Activated naive CD8-positive, alpha-beta T cell treated with anti-CD3 and anti-CD28 coated beads, Interleukin-2, amount 50 U/mL, for 16 hours (primary cell): ENCODE results near the gene ARMS2.

Experiments
- DNase-seq: peaks from one replicate; pipeline ENCODE4 v3.0.0-alpha.2; 2020; ENCODE audit warnings: low read depth, low spot score

ARMS2 gene, protein sequence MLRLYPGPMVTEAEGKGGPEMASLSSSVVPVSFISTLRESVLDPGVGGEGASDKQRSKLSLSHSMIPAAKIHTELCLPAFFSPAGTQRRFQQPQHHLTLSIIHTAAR

DNA sequence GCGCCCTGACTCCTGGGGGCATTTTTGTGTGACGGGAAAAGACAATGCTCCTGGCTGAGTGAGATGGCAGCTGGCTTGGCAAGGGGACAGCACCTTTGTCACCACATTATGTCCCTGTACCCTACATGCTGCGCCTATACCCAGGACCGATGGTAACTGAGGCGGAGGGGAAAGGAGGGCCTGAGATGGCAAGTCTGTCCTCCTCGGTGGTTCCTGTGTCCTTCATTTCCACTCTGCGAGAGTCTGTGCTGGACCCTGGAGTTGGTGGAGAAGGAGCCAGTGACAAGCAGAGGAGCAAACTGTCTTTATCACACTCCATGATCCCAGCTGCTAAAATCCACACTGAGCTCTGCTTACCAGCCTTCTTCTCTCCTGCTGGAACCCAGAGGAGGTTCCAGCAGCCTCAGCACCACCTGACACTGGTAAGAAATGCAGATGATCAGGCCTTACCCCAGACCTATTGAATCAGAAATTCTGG is at the start of gene ARMS2:
Gene ARMS2 (plus strand): TSS at position 51 of the 478 bp plus-strand sequence. CDS start 75 bp downstream, at position 126.
- DNase-seq = no peak

DNA sequence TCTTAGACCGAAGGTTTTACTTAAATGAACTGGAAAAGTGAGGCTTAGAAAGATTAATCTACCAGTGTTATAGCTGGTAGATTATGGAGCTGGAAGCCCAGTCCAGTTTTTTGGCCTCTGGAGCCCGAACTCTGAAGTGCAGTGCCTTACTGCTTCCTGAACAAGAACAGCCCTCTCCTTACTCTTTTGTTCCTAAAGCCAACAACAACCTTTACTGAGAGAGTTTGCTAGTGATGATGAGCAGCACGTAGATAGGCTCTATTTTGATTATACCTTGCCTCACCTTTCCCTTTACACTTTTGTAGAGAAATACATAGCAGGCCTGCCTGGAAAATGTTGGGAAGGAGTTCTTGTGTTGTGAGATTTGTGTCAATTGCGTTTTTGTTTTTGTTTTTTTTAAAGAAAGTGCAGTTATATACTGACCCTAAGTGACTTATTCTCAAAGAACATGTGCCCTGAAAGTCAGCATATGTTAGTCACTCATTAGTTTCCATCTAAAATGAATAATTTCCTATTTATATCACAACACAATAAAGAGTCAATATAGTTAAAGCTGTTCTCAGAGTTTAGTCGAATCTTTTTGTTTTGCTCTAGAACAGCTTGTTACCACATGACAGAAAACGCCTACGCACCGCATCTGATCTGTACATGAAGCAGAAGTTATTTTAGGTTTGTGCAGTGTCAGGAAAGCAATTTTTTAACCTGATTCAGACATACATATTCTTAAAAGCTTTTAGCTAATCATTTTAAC is 46.9 kb upstream of the ARMS2 start:
- DNase-seq = no peak

DNA sequence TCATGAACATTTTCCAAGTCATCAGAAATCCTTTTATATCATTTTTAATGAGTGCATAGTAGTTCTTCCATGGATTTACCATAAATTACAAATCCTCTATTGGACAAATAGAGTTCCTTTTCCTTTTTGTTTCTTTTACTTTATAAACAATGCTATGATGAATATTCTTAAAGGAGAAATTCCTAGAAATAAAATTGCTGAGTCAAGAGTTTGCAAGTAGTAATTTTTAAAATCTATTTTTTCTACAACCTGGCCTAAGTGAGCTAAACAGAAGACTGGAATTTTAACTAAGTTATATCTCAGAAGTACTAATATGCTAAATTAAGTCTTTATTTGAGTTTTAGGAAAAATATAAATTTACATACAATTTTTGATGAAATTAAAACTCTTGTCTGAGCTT is 41.1 kb upstream of the ARMS2 start:
- no peak for DNase-seq

DNA sequence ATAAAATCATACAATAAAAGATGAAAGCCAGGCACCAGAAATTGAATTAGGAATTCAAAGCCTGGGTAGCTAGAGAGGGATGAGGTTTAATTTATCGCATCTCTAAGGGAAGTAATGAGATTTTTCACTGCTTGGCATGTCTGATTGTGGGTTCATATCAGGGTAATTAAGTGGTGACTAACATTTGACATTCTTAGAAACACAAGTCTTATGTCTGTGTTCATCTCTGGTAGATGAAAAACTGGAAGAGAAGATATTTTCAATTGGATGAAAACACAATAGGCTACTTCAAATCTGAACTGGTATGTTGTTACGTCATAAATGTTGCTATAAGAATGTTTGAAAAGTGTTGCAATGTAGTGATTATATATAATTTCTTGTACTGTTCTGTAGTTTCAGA is 36.8 kb upstream of the ARMS2 start:
- no peak for DNase-seq

DNA sequence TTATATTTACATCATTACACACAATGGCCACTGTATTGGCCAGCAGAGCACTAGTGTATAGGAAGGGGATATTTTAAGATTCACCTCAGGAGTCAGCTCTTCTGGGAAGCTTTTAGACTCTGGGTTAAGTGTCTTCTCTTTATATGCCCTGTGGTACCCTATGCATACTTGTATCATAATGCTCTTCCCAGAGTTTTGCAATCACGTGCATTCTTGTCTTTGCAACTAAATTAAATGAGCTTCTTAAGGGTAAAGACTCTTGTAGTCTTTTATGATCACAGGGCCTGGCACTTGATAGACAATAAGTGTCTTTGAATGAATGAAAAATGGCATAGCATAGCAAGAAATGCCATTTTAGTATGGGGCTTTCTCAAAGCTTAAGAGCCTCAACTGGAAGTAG is 35.4 kb upstream of the ARMS2 start:
- no peak for DNase-seq

DNA sequence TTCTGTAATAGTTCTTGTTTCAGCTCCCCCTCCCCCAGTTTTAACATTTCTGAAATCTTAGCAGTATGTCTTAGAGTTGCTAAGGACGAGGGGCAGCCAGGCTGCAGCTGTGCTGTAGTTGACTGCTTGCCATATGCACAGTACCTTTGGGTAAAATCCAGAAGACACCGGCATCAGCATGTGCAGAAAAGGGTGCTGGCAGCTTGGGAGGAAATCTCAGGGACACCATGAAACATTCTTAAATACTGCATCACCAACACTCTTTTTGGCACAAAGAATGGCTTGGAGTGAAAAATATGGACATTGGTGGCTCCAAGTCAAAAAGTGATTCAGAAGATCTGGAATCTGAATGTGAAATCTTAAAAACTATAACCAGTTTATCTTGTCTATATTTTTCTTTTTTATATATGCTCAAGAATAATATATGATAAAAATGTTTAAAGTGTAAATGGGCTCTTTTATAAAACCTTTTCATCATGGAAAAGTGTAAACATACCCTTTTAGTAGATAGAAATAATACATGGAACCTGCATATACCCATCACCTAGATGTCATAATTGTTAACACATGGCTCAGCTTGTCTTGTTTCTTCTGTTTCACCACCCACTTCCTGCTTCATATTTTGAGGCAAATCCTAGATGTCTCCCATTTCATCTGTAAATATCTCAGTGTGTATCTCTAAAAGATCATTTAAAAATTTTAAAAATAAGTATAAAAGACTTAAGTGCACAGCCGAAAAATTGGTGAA is 34.4 kb upstream of the ARMS2 start:
- no peak for DNase-seq

DNA sequence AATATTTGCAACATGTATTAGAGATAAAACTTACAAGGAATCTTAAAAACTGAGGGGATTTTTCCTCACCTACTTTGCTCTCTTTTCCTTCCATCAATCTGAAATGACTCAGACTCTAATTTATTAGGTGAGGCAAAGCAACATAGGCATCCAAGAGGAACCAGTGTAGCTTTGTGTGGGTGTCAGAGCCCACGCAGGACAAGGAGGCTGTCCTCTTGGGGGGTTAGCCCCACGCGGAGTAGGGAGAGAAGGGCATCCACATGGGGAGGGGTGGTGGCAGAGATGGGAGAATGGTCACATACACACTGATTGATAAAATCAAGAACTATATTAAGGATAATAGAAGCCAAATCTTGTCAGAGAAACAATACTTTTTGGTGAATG is 33.8 kb upstream of the ARMS2 start:
- no peak for DNase-seq

DNA sequence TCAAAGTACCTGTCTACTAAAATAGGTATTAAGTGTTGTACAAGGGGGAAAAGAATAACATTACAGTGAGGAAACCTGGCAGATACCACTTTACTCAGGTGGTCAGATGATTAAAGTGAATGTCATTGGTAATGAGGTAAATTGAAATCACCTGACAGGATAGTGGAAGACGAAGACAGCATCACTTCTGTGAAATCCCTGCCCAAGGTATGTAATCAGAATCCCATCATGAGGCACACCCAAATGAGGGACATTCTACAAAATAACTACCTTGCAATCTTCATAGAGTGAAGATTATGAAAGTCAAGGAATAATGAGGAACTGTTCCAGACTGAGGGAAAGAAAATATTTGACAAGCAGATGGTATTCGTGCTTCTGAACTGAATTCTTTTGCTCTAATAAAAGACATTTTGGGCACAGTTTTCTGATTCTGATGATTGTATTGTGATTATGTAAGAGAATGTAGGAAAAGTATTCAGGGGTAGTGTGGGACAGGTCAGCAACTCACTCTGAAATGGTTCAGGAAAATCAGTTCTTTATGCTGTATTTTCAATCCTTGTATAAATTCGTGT is 33.3 kb upstream of the ARMS2 start:
- no peak for DNase-seq

DNA sequence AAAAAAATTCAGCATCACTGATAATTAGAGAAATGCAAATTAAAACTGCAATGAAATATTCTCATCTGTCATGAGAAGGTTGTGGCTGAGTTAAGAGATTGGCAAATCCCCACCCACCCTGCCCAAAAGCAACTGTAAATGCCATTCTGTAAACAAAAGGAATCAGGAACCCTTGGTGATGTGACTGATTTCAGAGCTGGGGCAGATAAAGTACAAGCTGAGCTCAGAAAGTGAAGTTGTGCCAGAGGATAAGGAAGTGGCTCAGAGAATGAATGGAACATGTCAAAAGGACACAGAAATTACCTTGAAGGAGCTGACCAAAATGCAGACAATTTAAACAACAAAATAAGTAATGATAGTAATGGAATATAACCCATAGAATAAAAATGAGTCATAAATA is 32.7 kb upstream of the ARMS2 start:
- no peak for DNase-seq

DNA sequence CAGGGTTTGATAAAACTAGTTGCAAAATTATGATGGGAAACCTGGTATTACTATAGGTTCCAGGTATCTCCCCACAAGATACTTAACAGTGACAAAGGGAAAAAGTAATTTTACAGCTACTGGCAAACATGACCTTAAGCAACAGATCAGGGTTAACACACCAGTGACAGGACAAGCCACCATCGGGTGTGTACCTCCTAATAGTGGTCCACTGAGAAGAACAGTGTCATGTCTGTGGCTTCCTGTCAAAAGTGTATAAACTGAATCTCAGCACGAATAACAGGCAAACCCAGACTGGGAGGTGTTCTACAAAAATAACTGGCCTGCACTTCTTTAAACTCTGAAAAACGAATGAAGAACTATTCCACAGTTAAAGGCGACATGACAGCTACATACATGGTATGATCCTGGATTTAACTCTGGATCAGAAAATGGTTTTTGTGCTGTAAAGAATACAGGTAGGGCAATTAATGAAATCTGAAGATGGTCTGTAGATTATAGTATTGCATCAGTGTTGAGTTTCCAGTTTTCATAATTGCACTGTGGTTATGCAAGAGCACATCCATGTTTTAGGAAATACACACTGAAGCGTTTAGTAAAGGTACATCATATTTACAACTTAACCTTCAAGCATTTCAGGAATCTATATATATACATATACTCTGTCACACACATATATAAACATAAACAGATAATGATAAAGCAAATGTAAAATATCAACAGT is 32.0 kb upstream of the ARMS2 start:
- no peak for DNase-seq

DNA sequence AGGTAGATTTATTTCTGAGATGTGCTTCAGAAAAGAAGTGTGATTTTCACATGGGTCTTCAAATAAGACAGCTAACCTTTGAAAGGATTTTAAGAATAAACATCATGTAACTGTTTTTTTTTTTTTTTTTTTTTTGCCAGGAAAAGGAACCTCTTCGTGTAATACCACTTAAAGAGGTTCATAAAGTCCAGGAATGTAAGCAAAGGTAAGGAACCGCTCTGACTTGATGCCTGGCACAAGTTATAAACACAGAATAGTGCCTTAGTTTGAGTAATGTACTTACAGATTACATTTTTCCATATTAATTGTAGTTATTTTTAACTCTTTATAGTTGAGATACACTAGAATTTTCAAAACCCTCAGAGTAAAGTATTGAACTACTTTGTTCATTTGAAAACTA is 30.4 kb upstream of the ARMS2 start:
- DNase-seq = no peak

DNA sequence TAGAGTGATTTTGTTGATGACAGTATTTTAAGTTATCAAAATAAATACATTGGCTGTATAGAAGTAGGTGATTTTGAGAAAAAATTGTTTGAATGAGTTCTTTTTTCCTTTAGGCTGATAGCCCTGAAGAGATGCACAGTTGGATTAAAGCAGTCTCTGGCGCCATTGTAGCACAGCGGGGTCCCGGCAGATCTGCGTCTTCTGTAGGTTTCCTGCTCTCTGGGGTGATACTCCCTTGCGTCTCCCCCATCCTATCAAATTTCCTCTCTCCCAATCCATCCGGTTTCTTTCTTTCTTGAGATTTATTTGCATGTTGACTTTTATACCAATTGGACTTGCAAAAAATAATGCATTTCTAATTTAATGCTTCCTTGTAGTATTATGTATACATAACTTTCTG is 27.6 kb upstream of the ARMS2 start:
- DNase-seq = no peak

DNA sequence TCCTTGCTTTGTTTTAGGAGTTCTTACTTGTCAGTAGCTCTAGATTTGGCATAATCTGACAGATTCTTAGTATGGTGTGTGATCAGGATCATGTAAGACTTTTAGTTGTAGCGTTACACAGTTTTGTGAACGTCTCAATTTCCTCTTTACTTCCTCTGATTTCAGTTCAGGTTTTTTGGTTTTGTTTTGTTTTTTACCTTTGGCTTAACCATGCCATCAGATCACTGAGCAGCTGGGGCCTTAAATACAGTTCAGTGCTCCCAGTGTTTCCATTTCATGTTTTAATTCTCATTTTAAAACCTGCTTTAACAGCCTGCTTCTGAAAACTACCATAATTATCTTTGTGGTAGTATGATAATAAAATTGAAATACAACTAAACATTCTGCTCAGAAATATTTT is 27.2 kb upstream of the ARMS2 start:
- DNase-seq = no peak

DNA sequence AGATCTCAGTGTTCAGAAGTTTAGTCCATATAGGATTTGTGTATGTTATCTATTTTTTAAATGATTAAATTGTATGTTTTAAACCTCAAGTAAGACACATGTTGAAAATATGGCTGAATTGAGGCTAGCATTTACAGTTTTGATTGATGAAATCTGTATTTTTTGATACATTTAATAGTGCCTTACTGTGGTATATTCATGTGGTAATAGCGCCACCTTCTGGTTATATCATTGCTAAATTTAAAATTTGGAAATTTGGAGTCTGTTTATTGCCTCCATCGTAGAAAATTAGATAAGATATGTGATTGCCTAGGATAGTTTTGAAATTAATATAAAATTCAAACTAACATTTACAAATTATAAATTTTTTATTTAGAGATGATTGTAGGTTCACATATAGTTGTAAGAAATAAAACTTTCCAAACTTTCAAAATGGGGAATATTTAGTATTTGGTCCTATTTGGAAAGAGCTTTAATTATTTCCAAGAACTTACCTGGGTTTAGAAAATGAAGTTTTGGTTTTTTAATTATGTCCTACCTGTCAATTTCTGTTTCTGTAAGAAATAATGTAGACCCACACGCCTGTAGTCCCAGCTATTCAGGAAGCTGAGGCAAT is 19.1 kb upstream of the ARMS2 start:
- no peak for DNase-seq

DNA sequence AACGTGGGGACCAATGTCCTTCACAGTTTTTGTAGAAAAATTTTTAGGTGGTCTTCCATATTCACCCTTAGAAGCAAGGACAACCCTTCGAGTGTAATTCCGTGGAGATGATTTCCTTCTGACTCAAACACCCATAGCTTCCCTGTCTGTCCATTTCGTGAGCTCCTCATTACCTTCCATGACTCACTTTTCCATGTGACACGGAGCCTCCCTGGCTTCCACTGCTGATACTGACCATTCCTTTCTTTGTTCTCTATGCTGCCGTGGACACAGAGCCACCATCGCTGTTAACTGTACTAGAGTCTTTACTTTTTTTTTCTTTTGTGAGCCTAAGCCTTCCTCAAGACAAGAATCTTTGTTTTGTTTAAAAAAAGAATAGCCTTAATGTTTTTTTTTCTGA is 12.5 kb upstream of the ARMS2 start:
- DNase-seq = no peak

DNA sequence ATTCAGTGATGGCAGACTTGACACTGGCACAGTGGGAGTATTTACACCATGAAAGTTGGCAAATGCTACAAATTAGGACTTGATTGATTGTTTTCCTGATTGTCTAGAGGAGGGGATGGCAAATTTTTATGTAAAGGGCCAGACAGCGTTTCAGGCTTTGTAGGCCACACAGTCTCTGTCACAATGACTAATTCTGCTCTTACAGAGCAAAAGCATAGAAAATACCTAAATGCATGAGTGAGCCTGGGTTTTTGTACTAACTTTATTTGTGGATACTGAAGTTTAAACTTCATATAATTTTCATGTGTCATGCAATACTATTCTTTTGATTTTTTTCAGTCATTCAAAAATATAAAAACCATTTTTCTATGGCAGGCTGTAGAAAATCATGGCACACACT is 9.0 kb upstream of the ARMS2 start:
- DNase-seq = no peak

DNA sequence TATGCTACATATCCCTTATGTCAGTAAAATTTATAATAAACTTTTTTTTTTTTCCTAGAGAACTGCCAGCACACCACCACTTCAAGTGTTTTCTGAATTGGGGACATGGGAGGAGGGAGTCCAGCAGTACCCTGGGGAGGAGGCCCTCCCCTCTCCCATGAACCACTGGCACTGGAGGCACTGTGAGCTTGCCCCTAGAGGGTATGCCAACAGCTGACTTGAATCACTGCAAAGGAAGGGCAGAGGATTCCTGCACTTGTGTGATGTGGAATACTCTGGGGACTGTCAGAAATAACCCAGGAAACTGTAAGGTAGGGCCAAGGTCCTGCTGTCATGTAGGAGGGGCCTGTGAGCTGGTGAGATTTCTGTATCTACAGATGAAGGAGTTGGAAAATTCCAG is 8.5 kb upstream of the ARMS2 start:
- no peak for DNase-seq

DNA sequence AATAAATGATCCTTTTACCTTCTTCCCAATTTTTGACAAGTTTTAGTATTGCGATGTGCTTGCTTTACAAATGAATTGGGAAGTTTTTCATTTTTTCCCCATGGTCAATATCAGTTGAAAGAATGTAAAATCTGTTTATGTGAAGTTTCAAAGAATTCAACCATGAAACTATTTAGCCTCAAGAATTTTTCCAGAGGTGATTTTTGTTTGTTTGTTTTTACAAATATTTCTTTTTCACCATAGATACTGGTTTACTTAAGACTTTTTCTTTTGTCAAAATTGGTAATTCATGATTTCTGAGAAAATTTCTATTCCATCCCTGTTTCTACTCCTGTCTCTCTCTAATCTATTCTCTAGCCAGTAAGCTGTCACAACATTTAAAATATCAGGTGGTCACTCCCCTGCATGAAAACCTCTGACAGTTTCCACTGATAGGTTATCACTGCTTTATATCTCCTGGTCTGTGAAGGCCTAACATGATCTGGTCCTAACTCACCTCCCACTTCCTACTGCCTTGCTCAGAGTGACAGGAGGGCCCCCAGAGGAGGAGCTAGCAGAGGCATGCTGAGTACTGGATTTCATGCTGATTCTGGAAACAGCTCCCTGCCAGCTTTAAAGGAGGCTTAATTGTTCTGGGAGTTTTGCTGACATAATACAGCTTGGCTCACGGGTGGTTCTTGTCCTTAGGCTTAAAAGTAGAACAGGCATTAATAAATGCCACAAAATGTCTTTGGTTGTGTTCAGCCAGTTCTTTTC is 7.6 kb upstream of the ARMS2 start:
- DNase-seq = no peak

DNA sequence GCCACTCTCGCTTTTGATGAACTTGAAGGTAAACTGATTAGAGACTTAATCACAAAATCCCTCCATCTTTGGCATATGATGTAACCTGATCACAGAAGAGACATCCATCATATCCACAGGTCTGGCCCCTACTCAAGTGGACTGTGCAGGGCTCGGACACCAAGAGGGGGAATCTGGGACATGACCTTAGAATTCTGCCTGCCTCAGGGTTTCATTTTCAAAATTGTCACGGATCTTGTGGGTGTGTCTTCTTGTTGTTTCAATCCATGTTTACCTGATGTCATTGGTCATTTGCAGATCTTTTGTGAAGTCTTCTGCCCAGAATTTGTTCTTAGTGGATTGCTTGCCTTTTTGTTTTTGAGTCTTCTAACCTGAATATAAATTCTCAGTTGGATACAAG is 5.9 kb upstream of the ARMS2 start:
- no peak for DNase-seq

DNA sequence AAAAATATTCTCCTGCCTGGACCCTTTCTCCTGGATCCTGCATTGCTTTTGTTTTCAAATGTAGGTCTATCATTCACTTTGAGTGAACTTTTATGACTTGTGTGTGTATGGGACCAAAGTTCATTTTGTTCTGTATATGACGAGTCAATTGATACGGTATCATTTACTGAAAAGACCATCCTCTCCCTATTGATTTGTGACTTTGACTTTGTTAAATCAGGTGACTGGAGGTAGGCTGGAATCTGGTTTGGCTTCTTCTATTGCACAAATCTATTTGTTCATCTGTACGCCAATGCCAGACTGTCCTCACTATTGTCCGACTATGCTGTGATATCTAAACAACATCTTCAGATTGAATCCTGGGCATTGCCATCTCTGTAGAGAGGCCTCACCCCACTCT is 5.3 kb upstream of the ARMS2 start:
- no peak for DNase-seq
